Gastroesophageal sphincter (tissue), 4 donors: ENCODE data around the gene WLS. TPM values are rescaled to one million over a fixed set of nuclear protein-coding genes. Genes with fewer than 3 reads are reported as not detected.

Experiments
- ATAC-seq: fragments of 150-250 bp; one replicate; pipeline ENCODE4 v1.9.1; 2016; ENCODE audit warnings: mild to moderate bottlenecking, moderate library complexity
- H3K27ac ChIP-seq, 4 donors: fragments of 200-600 bp; sonication (generic) in 3 of 4; 1 replicate in 3 of 4; 2 replicates in 1 of 4; pipeline ENCODE4 v1.5.1; 2016 to 2019
- H3K27me3 ChIP-seq: fragments of 200-600 bp; sonication (generic); one replicate; pipeline ENCODE4 v1.5.1; 2019
- H3K36me3 ChIP-seq, 2 donors: fragments of 200-600 bp; sonication (generic); one replicate each; pipeline ENCODE4 v1.5.1; 2019; ENCODE audit warnings: control low read depth in 1 of 2
- H3K4me1 ChIP-seq, 3 donors: fragments of 200-600 bp; sonication (generic); 1 replicate in 2 of 3; 2 replicates in 1 of 3; pipeline ENCODE4 v1.5.1; 2016 to 2019; ENCODE audit warnings: control low read depth in 2 of 3
- H3K4me3 ChIP-seq, 2 donors: fragments of 200-600 bp; sonication (generic); one replicate each; pipeline ENCODE4 v1.5.1; 2019; ENCODE audit warnings: mild to moderate bottlenecking in 1 of 2, moderate library complexity in 1 of 2
- H3K9me3 ChIP-seq, 3 donors: fragments of 200-600 bp; sonication (generic); one replicate each; pipeline ENCODE4 v1.5.1; 2017 to 2019; ENCODE audit warnings: control low read depth in 2 of 3
- EP300 ChIP-seq: sonication (generic); formaldehyde crosslinking; IDR thresholded peaks from one replicate; pipeline ENCODE4 v1.6.1; 2017; ENCODE audit warnings: antibody characterized with exemption, mild to moderate bottlenecking
- POLR2A ChIP-seq, 2 donors: fragments of 450-650 bp; IDR thresholded peaks; one replicate each; pipeline ENCODE4 v1.6.1; 2017; ENCODE audit warnings: antibody characterized with exemption in 2 of 2, mild to moderate bottlenecking in 2 of 2, moderate library complexity in 1 of 2
- POLR2AphosphoS5 ChIP-seq: sonication (generic); formaldehyde crosslinking; IDR thresholded peaks from one replicate; pipeline ENCODE4 v1.6.1; 2017; ENCODE audit warnings: antibody characterized with exemption
- whole genome bisulfite sequencing, 2 donors: methylation state at CpG; one replicate each; pipeline ENCODE4 v1.1.5; 2018; ENCODE audit warnings: low coverage in 1 of 2; 5-methylcytosine and 5-hydroxymethylcytosine counted together
- total RNA-seq, 4 donors: library from RNA; depleted of rRNA; stranded (reverse); fragments of >200 nt; gene quantifications; one replicate each; pipeline ENCODE4 v1.1.0, GENCODE V29; 2016
- TF ChIP-seq, protein P1 (sequence below), 4 experiments: fragments of 200-600 bp in 2 of 4; fragments of 450-650 bp in 2 of 4; sonication (generic) in 1 of 4; IDR thresholded peaks; one replicate each; pipeline ENCODE4 v1.5.1; 2017 to 2019; ENCODE audit warnings: antibody characterized with exemption in 4 of 4, mild to moderate bottlenecking in 2 of 4, moderate library complexity in 2 of 4

Gene WLS
- total RNA-seq, 4 donors from 2014 or later: 120 to 280 (median 263) TPM

DNA sequence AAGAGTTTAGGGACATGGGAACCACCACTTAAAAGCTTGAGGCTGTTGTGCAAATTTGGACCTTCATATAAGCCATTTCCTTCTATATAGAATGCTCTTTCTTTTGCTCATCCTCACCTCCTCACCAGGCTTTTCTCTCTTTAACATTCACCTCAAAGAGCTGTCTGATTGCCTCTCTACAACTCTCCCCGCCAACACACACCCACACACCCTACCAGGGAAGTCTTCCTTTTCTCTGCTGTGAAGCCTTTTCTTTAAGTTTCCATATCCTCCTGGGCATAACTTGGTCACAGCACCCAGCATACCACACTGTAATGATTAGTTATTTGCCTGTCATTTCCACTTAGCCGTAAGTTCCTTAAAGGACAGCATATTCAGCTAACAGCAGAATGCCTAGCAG lies 40.6 kb downstream of the WLS start:
- H3K27ac ChIP-seq: peak overlapping the region in 1 of 4 donors; percentile 7
- H3K4me1 ChIP-seq: peaks cover 0 to 50% (median 17%) of the 10 kb centered on the region in 3 donors
- no peak overlapping the region for H3K4me3 ChIP-seq
- no peak for ATAC-seq
- no peaks in the 10 kb centered on the region for H3K9me3 ChIP-seq
- H3K27me3 ChIP-seq: no peaks in the 10 kb centered on the region
- TF ChIP-seq POLR2AphosphoS5 (no peak), EP300 (no peak), POLR2A (IDR thresholded peaks at IDR 0.05) (no peak)
- TF ChIP-seq, protein P1, sequence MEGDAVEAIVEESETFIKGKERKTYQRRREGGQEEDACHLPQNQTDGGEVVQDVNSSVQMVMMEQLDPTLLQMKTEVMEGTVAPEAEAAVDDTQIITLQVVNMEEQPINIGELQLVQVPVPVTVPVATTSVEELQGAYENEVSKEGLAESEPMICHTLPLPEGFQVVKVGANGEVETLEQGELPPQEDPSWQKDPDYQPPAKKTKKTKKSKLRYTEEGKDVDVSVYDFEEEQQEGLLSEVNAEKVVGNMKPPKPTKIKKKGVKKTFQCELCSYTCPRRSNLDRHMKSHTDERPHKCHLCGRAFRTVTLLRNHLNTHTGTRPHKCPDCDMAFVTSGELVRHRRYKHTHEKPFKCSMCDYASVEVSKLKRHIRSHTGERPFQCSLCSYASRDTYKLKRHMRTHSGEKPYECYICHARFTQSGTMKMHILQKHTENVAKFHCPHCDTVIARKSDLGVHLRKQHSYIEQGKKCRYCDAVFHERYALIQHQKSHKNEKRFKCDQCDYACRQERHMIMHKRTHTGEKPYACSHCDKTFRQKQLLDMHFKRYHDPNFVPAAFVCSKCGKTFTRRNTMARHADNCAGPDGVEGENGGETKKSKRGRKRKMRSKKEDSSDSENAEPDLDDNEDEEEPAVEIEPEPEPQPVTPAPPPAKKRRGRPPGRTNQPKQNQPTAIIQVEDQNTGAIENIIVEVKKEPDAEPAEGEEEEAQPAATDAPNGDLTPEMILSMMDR (IDR thresholded peaks at IDR 0.05): no peak
- peaks cover 0 to 40% of the 10 kb centered on the region in 2 donors for H3K36me3 ChIP-seq
- WGBS, 2 donors: 78 to 83% methylated on average over 1 to 2 of the region's 2 CpGs

DNA sequence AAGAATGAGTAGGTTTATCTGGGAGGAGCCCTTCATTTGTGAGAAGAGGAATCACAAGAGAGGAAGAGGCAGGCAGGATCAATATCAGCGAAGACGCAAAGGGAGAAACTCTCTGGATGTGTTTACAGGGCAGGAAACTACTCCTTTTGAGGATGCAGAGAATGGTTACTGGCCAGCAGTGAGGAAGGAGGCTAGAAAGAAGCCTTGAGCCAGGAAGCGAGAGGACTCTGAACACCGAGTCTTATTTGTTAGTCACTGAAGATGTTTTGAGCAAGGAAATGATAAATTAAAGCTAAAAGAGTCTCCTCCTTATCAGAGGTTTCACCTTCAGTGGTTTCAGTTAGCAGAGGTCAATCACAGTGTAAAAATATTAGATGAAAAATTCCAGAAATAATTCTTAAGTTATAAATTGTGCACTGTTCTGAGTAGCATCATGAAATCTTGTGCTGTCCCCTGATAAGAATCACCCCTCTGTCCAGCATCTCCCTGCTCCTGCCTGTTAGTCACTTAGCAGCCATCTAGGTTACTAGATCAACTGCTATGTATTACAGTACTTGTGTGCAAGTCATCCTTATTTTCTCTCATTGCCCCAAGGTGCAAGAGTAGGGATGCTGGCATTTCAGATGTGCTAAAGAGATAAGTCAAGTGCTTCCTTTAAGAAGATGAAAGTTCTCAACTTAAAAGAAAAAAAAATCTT lies 43.5 kb downstream of the WLS start:
- peak overlapping the region; percentile 52 to 74 (median 64) for H3K27ac ChIP-seq
- ATAC-seq: no peak
- H3K27me3 ChIP-seq: no peaks in the 10 kb centered on the region
- H3K4me3 ChIP-seq: no peak overlapping the region
- H3K36me3 ChIP-seq: peaks cover 0 to 45% of the 10 kb centered on the region in 2 donors
- 37 to 40% methylated on average over 4 of the region's 4 CpGs for WGBS, 2 donors
- TF ChIP-seq POLR2AphosphoS5: no peak
- TF ChIP-seq EP300: no peak
- TF ChIP-seq, protein P1 (IDR thresholded peaks at IDR 0.05): no peak
- TF ChIP-seq POLR2A (IDR thresholded peaks at IDR 0.05): no peak
- no peaks in the 10 kb centered on the region for H3K9me3 ChIP-seq
- H3K4me1 ChIP-seq: peaks cover 0 to 36% (median 18%) of the 10 kb centered on the region in 3 donors

DNA sequence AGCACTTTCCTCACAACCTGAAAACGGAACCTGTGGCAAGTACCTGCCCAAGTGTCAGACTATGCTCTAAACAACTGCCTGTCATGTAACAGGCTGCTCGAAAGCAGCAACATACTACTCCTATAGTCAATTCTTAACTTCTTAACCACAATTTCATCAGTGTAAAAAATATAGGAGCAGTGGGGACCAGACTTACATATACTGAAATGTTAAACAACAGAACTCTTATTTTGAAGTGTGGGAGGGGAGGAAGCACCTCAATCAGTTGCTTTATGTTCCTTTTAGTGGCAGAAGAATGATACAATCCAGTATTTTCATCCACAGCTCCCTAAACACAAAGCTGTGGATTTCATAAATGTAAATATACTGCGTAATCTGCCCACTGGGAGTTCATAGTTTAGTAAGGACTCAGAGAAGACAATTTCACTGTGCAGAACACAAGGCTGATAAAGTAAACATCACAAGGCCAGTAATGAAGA lies 44.2 kb downstream of the WLS start:
- 28 to 56% methylated on average over 3 of the region's 3 CpGs for WGBS, 2 donors
- no peaks in the 10 kb centered on the region for H3K9me3 ChIP-seq
- no peaks in the 10 kb centered on the region for H3K27me3 ChIP-seq
- H3K27ac ChIP-seq: peak overlapping the region; percentile 52 to 74 (median 64)
- peaks cover 0 to 40% of the 10 kb centered on the region in 2 donors for H3K36me3 ChIP-seq
- no peak for ATAC-seq
- no peak overlapping the region for H3K4me3 ChIP-seq
- peaks cover 0 to 40% (median 18%) of the 10 kb centered on the region in 3 donors for H3K4me1 ChIP-seq
- TF ChIP-seq EP300 (no peak), POLR2A (IDR thresholded peaks at IDR 0.05) (no peak), POLR2AphosphoS5 (no peak)
- TF ChIP-seq, protein P1 (IDR thresholded peaks at IDR 0.05): no peak

DNA sequence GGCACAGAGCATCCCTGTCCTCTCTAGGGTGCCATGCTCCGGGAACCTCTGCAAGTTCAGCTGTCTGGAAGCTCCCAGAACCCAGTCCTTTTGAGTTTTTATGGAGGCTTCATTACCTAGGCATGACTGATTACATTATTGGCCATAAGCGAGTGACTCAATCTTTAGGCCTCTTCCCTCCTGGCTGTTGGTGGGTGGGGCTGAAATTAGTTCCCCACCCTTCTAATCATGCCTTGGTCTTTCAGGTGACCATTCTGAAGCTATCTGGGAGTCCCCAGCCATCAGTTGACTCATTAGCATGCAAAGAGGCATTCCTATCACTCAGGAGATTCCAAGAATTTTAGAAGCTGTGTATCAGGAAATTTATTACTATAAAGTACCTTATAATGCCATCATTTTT lies 46.6 kb downstream of the WLS start:
- H3K27ac ChIP-seq: no peak overlapping the region
- WGBS, 2 donors: 43% methylated on average over 1 of the region's 2 CpGs; no CpG with 5 or more reads in 1 of the 2 donors
- no peaks in the 10 kb centered on the region for H3K27me3 ChIP-seq
- H3K9me3 ChIP-seq: no peaks in the 10 kb centered on the region
- H3K36me3 ChIP-seq: peaks cover 0 to 25% of the 10 kb centered on the region in 2 donors
- H3K4me3 ChIP-seq: no peak overlapping the region
- peaks cover 0 to 40% (median 18%) of the 10 kb centered on the region in 3 donors for H3K4me1 ChIP-seq
- no peak for ATAC-seq
- TF ChIP-seq POLR2A (IDR thresholded peaks at IDR 0.05): no peak
- no peak for TF ChIP-seq POLR2AphosphoS5
- TF ChIP-seq, protein P1 (IDR thresholded peaks at IDR 0.05): no peak
- TF ChIP-seq EP300: no peak

DNA sequence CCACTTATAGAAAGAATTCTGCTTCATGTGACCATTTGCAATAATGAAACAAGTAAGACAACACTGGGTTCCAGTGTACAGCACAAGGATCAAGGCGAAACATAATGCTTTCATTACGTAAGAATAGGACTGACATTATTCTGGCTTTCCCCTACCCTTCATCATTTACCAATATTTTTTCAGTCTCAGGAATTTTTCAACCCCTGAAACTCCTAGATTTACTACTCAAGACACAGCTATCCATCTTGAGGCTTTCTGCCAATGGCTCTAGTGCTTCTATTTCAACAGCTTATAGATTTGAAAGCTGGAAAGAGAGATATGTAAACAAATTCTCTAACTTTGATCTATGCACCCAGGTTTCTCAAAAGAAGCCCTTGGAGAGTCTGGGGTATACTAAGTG lies 48.4 kb downstream of the WLS start:
- ATAC-seq: no peak
- no peak overlapping the region for H3K4me3 ChIP-seq
- peaks cover 0 to 53% (median 18%) of the 10 kb centered on the region in 3 donors for H3K4me1 ChIP-seq
- no peaks in the 10 kb centered on the region for H3K27me3 ChIP-seq
- WGBS, 2 donors: 57 to 89% methylated on average over 2 of the region's 2 CpGs
- H3K9me3 ChIP-seq: no peaks in the 10 kb centered on the region
- peak overlapping the region in 1 of 4 donors; percentile 25 for H3K27ac ChIP-seq
- peaks cover 0 to 18% of the 10 kb centered on the region in 2 donors for H3K36me3 ChIP-seq
- TF ChIP-seq, protein P1 (IDR thresholded peaks at IDR 0.05): no peak
- no peak for TF ChIP-seq POLR2A (IDR thresholded peaks at IDR 0.05)
- no peak for TF ChIP-seq POLR2AphosphoS5
- no peak for TF ChIP-seq EP300
